Heart right ventricle (tissue), 16 donors: Measurements from ENCODE around the gene GPRIN1. TPM values are rescaled to one million over a fixed set of nuclear protein-coding genes. Genes with fewer than 3 reads are reported as not detected.

Experiments
- ATAC-seq, 8 donors: fragments of 200-7000 bp; cut with Tn5 transposase; one replicate each; pipeline ENCODE4 v1.9.1; 2020; ENCODE audit warnings: mild to moderate bottlenecking in 8 of 8, moderate library complexity in 8 of 8, moderate number of reproducible peaks in 1 of 8
- DNase-seq, 2 donors: peaks; one replicate each; pipeline ENCODE4 v3.0.0-alpha.2; 2020
- H3K27ac ChIP-seq, 10 donors: fragments of 200-600 bp; sonication (generic) in 2 of 10; one replicate each; pipeline versions ENCODE4 v1.5.0 to v1.8.0; 2020 to 2022; ENCODE audit warnings: mild to moderate bottlenecking in 3 of 10
- H3K27me3 ChIP-seq, 7 donors: fragments of 200-600 bp; one replicate each; pipeline ENCODE4 v1.8.0; 2021 to 2022; ENCODE audit warnings: mild to moderate bottlenecking in 2 of 7
- H3K36me3 ChIP-seq, 9 donors: fragments of 200-600 bp; sonication (generic) in 1 of 9; one replicate each; pipeline versions ENCODE4 v1.5.0 to v1.8.0; 2020 to 2022; ENCODE audit warnings: mild to moderate bottlenecking in 2 of 9
- H3K4me1 ChIP-seq, 9 donors: fragments of 200-600 bp; sonication (generic) in 1 of 9; one replicate each; pipeline versions ENCODE4 v1.5.0 to v1.8.0; 2020 to 2022; ENCODE audit warnings: mild to moderate bottlenecking in 4 of 9
- H3K4me3 ChIP-seq, 10 donors: fragments of 200-600 bp; sonication (generic) in 2 of 10; one replicate each; pipeline versions ENCODE4 v1.5.0 to v1.8.0; 2020 to 2022; ENCODE audit warnings: mild to moderate bottlenecking in 7 of 10, moderate library complexity in 2 of 10
- H3K9me3 ChIP-seq, 11 donors: fragments of 200-600 bp in 10 of 11; sonication (generic) in 2 of 11; one replicate each; pipeline versions ENCODE4 v1.5.0 to v1.8.0; 2013 to 2022; ENCODE audit warnings: mild to moderate bottlenecking in 2 of 11, control low read depth in 1 of 11, moderate library complexity in 1 of 11
- CTCF ChIP-seq, 9 donors: fragments of 200-600 bp; sonication (generic) in 2 of 9; IDR thresholded peaks; one replicate each; pipeline versions ENCODE4 v1.5.0 to v1.8.0; 2021 to 2022; ENCODE audit warnings: antibody characterized with exemption in 9 of 9, mild to moderate bottlenecking in 5 of 9, moderate library complexity in 1 of 9
- WGBS, 2 donors: extraction: QIAGEN DNeasy Blood & Tissue Kit; methylation state at CpG; one replicate each; pipeline ENCODE4 v1.1.7; 2013; ENCODE audit warnings: inconsistent platforms in 1 of 2; 5-methylcytosine and 5-hydroxymethylcytosine counted together
- intact Hi-C, 10 donors: fragments of 100-400 bp; cut with DNase I; formaldehyde crosslinking; loops; one replicate each; pipeline versions ENCODE4 v1.11.1 to v1.14.2; 2022
- microRNA-seq, 2 donors: library from miRNA; unstranded; fragments of <30 nt; microRNA quantifications; one replicate each; pipeline ENCODE4 v1.2.0, GENCODE V29; 2021
- polyA plus RNA-seq, 2 donors: library from polyadenylated mRNA; stranded (reverse); fragments of 200-250 nt; gene quantifications; one replicate each; pipeline ENCODE4 v1.2.3, GENCODE V29; 2013
- total RNA-seq, 10 donors: library from RNA; stranded (reverse); fragmentation: NEBNext Ultra II Directional in 3 of 10; extraction: Animal tissue kit (Norgen Biotek cat#: 25700) in 3 of 10; gene quantifications; one replicate each; pipeline versions ENCODE4 v1.2.1 to v1.2.4, GENCODE V29; 2021 to 2023
- donor health status: Arrhythmogenic right ventricular cardiomyopathy.
- donor health status: ischemic (EF 13 %, LVEDD 7.1; RV severe dilation, severe dysfunction).
- donor health status: healthy with polysubstance abuse.
- donor health status: DM: no; HTN: yes; CAD: no.
- donor health status: DM: no; HTN: no; CAD: no.
- donor health status: ischemic (EF 25% LVEDD 6.9; RV normal size, moderate dysfunction).
- donor health status: ischemic (EF 25% LVEDD 5.7; RV mildly dilated, moderate dysfunction).
- donor health status: healthy.
- donor health status: DM: yes; HTN: yes; CAD: no.
- donor health status: Ischemic cardiomyopathy.
- donor health status: ischemic (EF 35%, LVEDD 5.7; RV mildly dilated, moderate dysfunction).
- donor health status: nonischemic (EF 11% LVEDD 7.7; RV severe dilation, severe dysfunction).
- donor health status: DM: yes; HTN: yes; CAD: no.
- donor health status: PGD.
- donor health status: ischemic (EF 29% LVEDD 5.4; RV normal size, mild dysfunction).
- donor health status: nonischemic (EF 23%, LVEDD 6.1; RV moderate dilation, normal function).

Gene GPRIN1
- total and polyA plus RNA-seq, 12 donors: 0.06 to 1.0 (median 0.36) TPM

GRCh38 chr5:176550275-176550831 lies 59.6 kb downstream of the GPRIN1 start:
- no peaks in the 10 kb centered on the region for H3K9me3 ChIP-seq
- TF ChIP-seq CTCF (IDR thresholded peaks at IDR 0.05): no peak
- DNase-seq: no peak

GRCh38 chr5:176549871-176550270 lies 60.1 kb downstream of the GPRIN1 start:
- Histone ChIP-seq H3K4me1 (peaks cover 0 to 20% (median 0%) of the 10 kb centered on the region in 9 donors), H3K27ac (no peak overlapping the region), H3K27me3 (peaks cover 0 to 30% (median 17%) of the 10 kb centered on the region in 7 donors), H3K9me3 (no peaks in the 10 kb centered on the region), H3K4me3 (no peak overlapping the region), H3K36me3 (no peaks in the 10 kb centered on the region)
- TF ChIP-seq CTCF (IDR thresholded peaks at IDR 0.05): no peak
- ATAC-seq (no peak), DNase-seq (no peak)
- intact Hi-C loops: loop anchor here in 1 of 10 donors (10.0 kb wide), 1 partner anchor 135 kb away; the partner anchor contains the start of gene CLTB
- 82 to 84% methylated on average over 7 of the region's 7 CpGs for WGBS, 2 donors

More at GRCh38 chr5:176550275-176550831, 59.6 kb downstream of the GPRIN1 start:
- intact Hi-C loops: no loop called here
- peaks cover 0 to 20% (median 0%) of the 10 kb centered on the region in 9 donors for H3K4me1 ChIP-seq
- no peaks in the 10 kb centered on the region for H3K36me3 ChIP-seq
- H3K27ac ChIP-seq: no peak overlapping the region
- no peak overlapping the region for H3K4me3 ChIP-seq
- H3K27me3 ChIP-seq: peaks cover 0 to 30% (median 17%) of the 10 kb centered on the region in 7 donors
- no peak for ATAC-seq
- WGBS, 2 donors: 80 to 84% methylated on average over 16 of the region's 16 CpGs

GRCh38 chr5:176548967-176549444 lies 61.0 kb downstream of the GPRIN1 start, which contains the start of gene CDHR2:
Gene CDHR2, plus strand, starts transcription at chr5:176549342. Its CDS starts 16,011 bp downstream, at chr5:176565353.
- Histone ChIP-seq H3K4me1 (peaks cover 0 to 19% (median 6%) of the 10 kb centered on the region in 9 donors), H3K9me3 (no peaks in the 10 kb centered on the region), H3K27me3 (peaks cover 0 to 22% (median 13%) of the 10 kb centered on the region in 7 donors), H3K4me3 (no peak within 1 kb of the TSS), H3K27ac (peak within 1 kb of the TSS in 1 of 10 donors; percentile 42), H3K36me3 (no peaks in the 10 kb centered on the region)
- DNase-seq: no peak
- intact Hi-C loops: loop anchor here in 1 of 10 donors (10.0 kb wide), 1 partner anchor 134 kb away; the partner anchor contains the start of gene CLTB
- no peak for TF ChIP-seq CTCF (IDR thresholded peaks at IDR 0.05)
- 71 to 81% methylated on average over 17 to 18 of the region's 18 CpGs for WGBS, 2 donors
- no peak for ATAC-seq

- no peak for DNase-seq
- peaks cover 0 to 12% (median 7%) of the 10 kb centered on the region in 7 donors for H3K27me3 ChIP-seq
- TF ChIP-seq CTCF (IDR thresholded peaks at IDR 0.05): no peak
- peak in 1 of 8 donors; percentile 40 for ATAC-seq
- intact Hi-C loops: loop anchor here in 1 of 10 donors (10.0 kb wide), 1 partner anchor 133 kb away; the partner anchor contains the start of gene CLTB
- H3K27ac ChIP-seq: peak overlapping the region in 1 of 10 donors; percentile 42
- no peak overlapping the region for H3K4me3 ChIP-seq
- 75 to 77% methylated on average over 8 of the region's 8 CpGs for WGBS, 2 donors
- H3K36me3 ChIP-seq: no peaks in the 10 kb centered on the region
- H3K4me1 ChIP-seq: peaks cover 0 to 21% (median 7%) of the 10 kb centered on the region in 9 donors
- no peaks in the 10 kb centered on the region for H3K9me3 ChIP-seq
Measured at GRCh38 chr5:176547802-176548201, 62.2 kb downstream of the GPRIN1 start.

Small RNA genes within 50 kb of the gene (microRNA-seq; reads per million reads assigned to microRNA genes)
- 0 reads per million in 2 donors for gene MIR4281

Other genes starting within 250 kb of the GPRIN1 start
- gene KIAA1191, start 248.4 kb downstream of the GPRIN1 start, total RNA-seq: 100 to 1,000 TPM in 4 of 10 donors, 10 to 100 TPM in 6; 74.9 to 121 (median 91.9) TPM
- 10 to 100 TPM; 38.8 to 45.1 TPM for gene KIAA1191, start 248.4 kb downstream of the GPRIN1 start, polyA plus RNA-seq
- gene ARL10, start 244.7 kb downstream of the GPRIN1 start, total RNA-seq: 1 to 10 TPM; 2.7 to 9.2 (median 6.7) TPM
- gene ARL10, start 244.7 kb downstream of the GPRIN1 start, polyA plus RNA-seq: 10 to 100 TPM in 1 of 2 donors, 1 to 10 TPM in 1; 1.5 to 12.3 TPM
- gene NOP16, start 221.6 kb downstream of the GPRIN1 start, total RNA-seq: 10 to 100 TPM; 11.3 to 25.9 (median 18.5) TPM
- gene NOP16, start 221.6 kb downstream of the GPRIN1 start, polyA plus RNA-seq: 10 to 100 TPM; 59.0 to 84.0 TPM
- 100 to 1,000 TPM; 198 to 276 (median 228) TPM for gene HIGD2A, start 221.4 kb downstream of the GPRIN1 start, total RNA-seq
- 100 to 1,000 TPM; 325 to 349 TPM for gene HIGD2A, start 221.4 kb downstream of the GPRIN1 start, polyA plus RNA-seq
- gene CLTB, start 193.6 kb downstream of the GPRIN1 start, total RNA-seq: 100 to 1,000 TPM; 192 to 246 (median 214) TPM
- gene CLTB, start 193.6 kb downstream of the GPRIN1 start, polyA plus RNA-seq: 100 to 1,000 TPM; 546 to 569 TPM
- 10 to 100 TPM; 12.8 to 19.9 (median 14.9) TPM for gene FAF2, start 161.8 kb downstream of the GPRIN1 start, total RNA-seq
- gene FAF2, start 161.8 kb downstream of the GPRIN1 start, polyA plus RNA-seq: 10 to 100 TPM; 10.1 to 10.4 TPM
- 10 to 100 TPM; 18.1 to 31.1 (median 21.5) TPM for gene RNF44, start 72.8 kb downstream of the GPRIN1 start, total RNA-seq
- gene RNF44, start 72.8 kb downstream of the GPRIN1 start, polyA plus RNA-seq: 10 to 100 TPM in 1 of 2 donors, 1 to 10 TPM in 1; 7.9 to 21.9 TPM
- under 1 TPM in 2 of 10 donors, not detected in 8; 0.19 to 0.22 TPM for gene CDHR2, start 60.8 kb downstream of the GPRIN1 start, total RNA-seq
- under 1 TPM in 1 of 2 donors, not detected in 1; 0.03 TPM for gene CDHR2, start 60.8 kb downstream of the GPRIN1 start, polyA plus RNA-seq
- gene SNCB, start 20.4 kb upstream of the GPRIN1 start, total RNA-seq: under 1 TPM in 2 of 10 donors, not detected in 8; 0.35 to 0.39 TPM
- not detected for gene SNCB, start 20.4 kb upstream of the GPRIN1 start, polyA plus RNA-seq
- not detected for gene EIF4E1B, start 20.5 kb upstream of the GPRIN1 start, total RNA-seq
- gene EIF4E1B, start 20.5 kb upstream of the GPRIN1 start, polyA plus RNA-seq: not detected
- gene TSPAN17, start 37.3 kb upstream of the GPRIN1 start, total RNA-seq: 10 to 100 TPM; 20.8 to 48.3 (median 27.3) TPM
- gene TSPAN17, start 37.3 kb upstream of the GPRIN1 start, polyA plus RNA-seq: 10 to 100 TPM; 13.2 to 27.6 TPM
- gene UNC5A, start 200.4 kb upstream of the GPRIN1 start, total RNA-seq: under 1 TPM in 4 of 10 donors, not detected in 6; 0.06 to 0.35 (median 0.09) TPM
- gene UNC5A, start 200.4 kb upstream of the GPRIN1 start, polyA plus RNA-seq: under 1 TPM in 1 of 2 donors, not detected in 1; 0.01 TPM